Activated T-cell treated with anti-CD3 and anti-CD28 coated beads, Interleukin-2, amount 50 U/mL, for 24 hours (primary cell): Measurements from ENCODE around the gene QPCT.
"Not testable (repeated sequence)": the region's sequence is repeated elsewhere in the genome, so short reads cannot be mapped to it uniquely, and the experiment has no call there.

Experiments
- DNase-seq: peaks from one replicate; pipeline ENCODE4 v3.0.0-alpha.2; 2020
- H3K27ac Mint-ChIP-seq: 2 replicates; pipeline ENCODE4 v1.8.0; 2020; ENCODE audit warnings: mild to moderate bottlenecking, mixed read lengths
- H3K27me3 Mint-ChIP-seq: 2 replicates; pipeline ENCODE4 v1.8.0; 2020; ENCODE audit warnings: mixed read lengths
- H3K36me3 Mint-ChIP-seq: 2 replicates; pipeline ENCODE4 v1.8.0; 2020; ENCODE audit warnings: low read depth, mixed read lengths
- H3K4me1 Mint-ChIP-seq: 2 replicates; pipeline ENCODE4 v1.8.0; 2020; ENCODE audit warnings: low read depth, mixed read lengths
- H3K4me3 Mint-ChIP-seq: 2 replicates; pipeline ENCODE4 v1.8.0; 2020; ENCODE audit warnings: mild to moderate bottlenecking, moderate library complexity, mixed read lengths
- H3K9me3 Mint-ChIP-seq: 2 replicates; pipeline ENCODE4 v1.8.0; 2020; ENCODE audit warnings: mixed read lengths

The QPCT gene

GRCh38 chr2:37344453-37345361 lies at the start of gene QPCT:
Gene QPCT, plus strand, starts transcription at chr2:37344630. Its CDS starts 102 bp downstream, at chr2:37344732.
- H3K9me3 Mint-ChIP-seq: no peaks in the 10 kb centered on the region
- peak; percentile 76 for DNase-seq
- peaks cover 45% of the 10 kb centered on the region for H3K27me3 Mint-ChIP-seq
- H3K27ac Mint-ChIP-seq: peak within 1 kb of the TSS; percentile 74
- no peaks in the 10 kb centered on the region for H3K36me3 Mint-ChIP-seq
- H3K4me3 Mint-ChIP-seq: peak within 1 kb of the TSS; percentile 76
- peaks cover 32% of the 10 kb centered on the region for H3K4me1 Mint-ChIP-seq

- not testable (repeated sequence) for DNase-seq, H3K27me3 Mint-ChIP-seq, H3K27ac Mint-ChIP-seq, H3K4me3 Mint-ChIP-seq, H3K9me3 Mint-ChIP-seq
- H3K4me1 Mint-ChIP-seq: peaks cover 24% of the 10 kb centered on the region
- peaks cover 48% of the 10 kb centered on the region for H3K36me3 Mint-ChIP-seq
Measured at GRCh38 chr2:37294858-37295257, 49.6 kb upstream of the QPCT start.

GRCh38 chr2:37295469-37296073 lies 48.9 kb upstream of the QPCT start:
- Mint-ChIP-seq H3K36me3 (peaks cover 45% of the 10 kb centered on the region), H3K27ac (no peak overlapping the region), H3K9me3 (no peaks in the 10 kb centered on the region), H3K4me1 (peaks cover 29% of the 10 kb centered on the region), H3K27me3 (no peaks in the 10 kb centered on the region), H3K4me3 (no peak overlapping the region)
- DNase-seq: no peak

- no peak overlapping the region for H3K4me3 Mint-ChIP-seq
- H3K36me3 Mint-ChIP-seq: peaks cover 33% of the 10 kb centered on the region
- H3K27me3 Mint-ChIP-seq: no peaks in the 10 kb centered on the region
- H3K27ac Mint-ChIP-seq: no peak overlapping the region
- H3K4me1 Mint-ChIP-seq: peaks cover 38% of the 10 kb centered on the region
- no peak for DNase-seq
- H3K9me3 Mint-ChIP-seq: no peaks in the 10 kb centered on the region
Measured at GRCh38 chr2:37297632-37298031, 46.8 kb upstream of the QPCT start.

- Mint-ChIP-seq H3K27me3 (no peaks in the 10 kb centered on the region), H3K4me1 (peaks cover 49% of the 10 kb centered on the region), H3K27ac (no peak overlapping the region), H3K36me3 (peaks cover 41% of the 10 kb centered on the region), H3K4me3 (no peak overlapping the region), H3K9me3 (no peaks in the 10 kb centered on the region)
- DNase-seq: no peak
Measured at GRCh38 chr2:37300146-37300545, 44.3 kb upstream of the QPCT start.

- H3K27ac Mint-ChIP-seq: no peak overlapping the region
- no peaks in the 10 kb centered on the region for H3K9me3 Mint-ChIP-seq
- H3K36me3 Mint-ChIP-seq: peaks cover 37% of the 10 kb centered on the region
- no peaks in the 10 kb centered on the region for H3K27me3 Mint-ChIP-seq
- peaks cover 49% of the 10 kb centered on the region for H3K4me1 Mint-ChIP-seq
- H3K4me3 Mint-ChIP-seq: no peak overlapping the region
- DNase-seq: no peak
Measured at GRCh38 chr2:37300578-37300977, 43.9 kb upstream of the QPCT start.

GRCh38 chr2:37301408-37301807 lies 43.0 kb upstream of the QPCT start:
- Mint-ChIP-seq H3K27me3 (no peaks in the 10 kb centered on the region), H3K4me3 (no peak overlapping the region), H3K4me1 (peaks cover 53% of the 10 kb centered on the region), H3K9me3 (no peaks in the 10 kb centered on the region), H3K36me3 (peaks cover 37% of the 10 kb centered on the region), H3K27ac (no peak overlapping the region)
- DNase-seq: no peak

- Mint-ChIP-seq H3K27me3 (no peaks in the 10 kb centered on the region), H3K4me1 (peaks cover 61% of the 10 kb centered on the region), H3K27ac (no peak overlapping the region), H3K9me3 (no peaks in the 10 kb centered on the region), H3K36me3 (peaks cover 37% of the 10 kb centered on the region), H3K4me3 (no peak overlapping the region)
- no peak for DNase-seq
Measured at GRCh38 chr2:37302701-37303252, 41.7 kb upstream of the QPCT start.

GRCh38 chr2:37306024-37306423 lies 38.4 kb upstream of the QPCT start:
- H3K4me3 Mint-ChIP-seq: no peak overlapping the region
- DNase-seq: no peak
- H3K36me3 Mint-ChIP-seq: peaks cover 35% of the 10 kb centered on the region
- H3K9me3 Mint-ChIP-seq: no peaks in the 10 kb centered on the region
- no peak overlapping the region for H3K27ac Mint-ChIP-seq
- H3K27me3 Mint-ChIP-seq: no peaks in the 10 kb centered on the region
- H3K4me1 Mint-ChIP-seq: peaks cover 61% of the 10 kb centered on the region

- Mint-ChIP-seq H3K9me3 (no peaks in the 10 kb centered on the region), H3K4me1 (peaks cover 65% of the 10 kb centered on the region), H3K27ac (no peak overlapping the region), H3K27me3 (no peaks in the 10 kb centered on the region), H3K36me3 (peaks cover 37% of the 10 kb centered on the region), H3K4me3 (no peak overlapping the region)
- DNase-seq: no peak
Measured at GRCh38 chr2:37307500-37307899, 36.9 kb upstream of the QPCT start.

- H3K27ac Mint-ChIP-seq: no peak overlapping the region
- H3K4me3 Mint-ChIP-seq: no peak overlapping the region
- no peaks in the 10 kb centered on the region for H3K27me3 Mint-ChIP-seq
- no peak for DNase-seq
- peaks cover 61% of the 10 kb centered on the region for H3K36me3 Mint-ChIP-seq
- peaks cover 81% of the 10 kb centered on the region for H3K4me1 Mint-ChIP-seq
- H3K9me3 Mint-ChIP-seq: no peaks in the 10 kb centered on the region
Measured at GRCh38 chr2:37315364-37315763, 29.1 kb upstream of the QPCT start.

- H3K4me3 Mint-ChIP-seq: no peak overlapping the region
- H3K4me1 Mint-ChIP-seq: peaks cover 77% of the 10 kb centered on the region
- no peak for DNase-seq
- no peaks in the 10 kb centered on the region for H3K27me3 Mint-ChIP-seq
- H3K36me3 Mint-ChIP-seq: peaks cover 58% of the 10 kb centered on the region
- no peak overlapping the region for H3K27ac Mint-ChIP-seq
- H3K9me3 Mint-ChIP-seq: no peaks in the 10 kb centered on the region
Measured at GRCh38 chr2:37316181-37316580, 28.2 kb upstream of the QPCT start.

- no peaks in the 10 kb centered on the region for H3K27me3 Mint-ChIP-seq
- no peak for DNase-seq
- H3K27ac Mint-ChIP-seq: peak overlapping the region; percentile 86
- peaks cover 80% of the 10 kb centered on the region for H3K4me1 Mint-ChIP-seq
- H3K9me3 Mint-ChIP-seq: no peaks in the 10 kb centered on the region
- H3K36me3 Mint-ChIP-seq: peaks cover 62% of the 10 kb centered on the region
- peak overlapping the region; percentile 16 for H3K4me3 Mint-ChIP-seq
Measured at GRCh38 chr2:37317746-37318145, 26.7 kb upstream of the QPCT start.

- Mint-ChIP-seq H3K4me1 (peaks cover 78% of the 10 kb centered on the region), H3K27ac (peak overlapping the region; percentile 86), H3K9me3 (no peaks in the 10 kb centered on the region), H3K36me3 (peaks cover 59% of the 10 kb centered on the region), H3K27me3 (no peaks in the 10 kb centered on the region), H3K4me3 (peak overlapping the region; percentile 2)
- no peak for DNase-seq
Measured at GRCh38 chr2:37318401-37318800, 26.0 kb upstream of the QPCT start.
